Testis (tissue), 3 donors: ENCODE measurements around the gene PSIP1. TPM values are rescaled to one million over a fixed set of nuclear protein-coding genes. Genes with fewer than 3 reads are reported as not detected.

ENCODE experiments used
- DNase-seq: peaks from one replicate; pipeline ENCODE4 v3.0.0-alpha.2; 2019
- H3K27ac ChIP-seq, 2 donors: fragments of 200-600 bp; sonication (generic); one replicate each; pipeline ENCODE4 v1.5.1; 2019
- H3K27me3 ChIP-seq: fragments of 200-600 bp; sonication (generic); one replicate; pipeline ENCODE4 v1.5.1; 2019
- H3K36me3 ChIP-seq: fragments of 200-600 bp; sonication (generic); one replicate; pipeline ENCODE4 v1.5.1; 2017; ENCODE audit warnings: low read depth; ENCODE audit errors: missing control alignments
- H3K4me1 ChIP-seq: fragments of 200-600 bp; sonication (generic); one replicate; pipeline ENCODE4 v1.5.1; 2019
- H3K4me3 ChIP-seq, 2 donors: fragments of 200-600 bp; sonication (generic); one replicate each; pipeline ENCODE4 v1.5.1; 2017 to 2019
- H3K9me3 ChIP-seq: fragments of 200-600 bp; sonication (generic); one replicate; pipeline ENCODE4 v1.5.1; 2017
- POLR2A ChIP-seq: fragments of 450-650 bp; IDR thresholded peaks from one replicate; pipeline ENCODE4 v1.6.1; 2017; ENCODE audit warnings: antibody characterized with exemption, mild to moderate bottlenecking, moderate library complexity
- WGBS, 2 donors: methylation state at CpG; one replicate each; pipeline ENCODE4 v1.1.5; 2018; 5-methylcytosine and 5-hydroxymethylcytosine counted together
- intact Hi-C: fragments of 100-400 bp; cut with DNase I; formaldehyde crosslinking; loops from one replicate; pipeline ENCODE4 v1.15.1; 2023; ENCODE audit warnings: low total_unique reads
- polyA plus RNA-seq: library from polyadenylated mRNA; stranded (reverse); fragments of 350-450 nt; fragmentation: Illumina TruSeq; extraction: RNeasy Lipid Tissue Mini Kit (QIAGEN cat#74804); gene quantifications from one replicate; pipeline ENCODE4 v1.2.3, GENCODE V29; 2014; ENCODE audit warnings: low read depth, low replicate concordance; ENCODE audit not compliant: insufficient read depth
- total RNA-seq, 2 donors: library from RNA; depleted of rRNA; stranded (reverse); fragments of >200 nt; gene quantifications; one replicate each; pipeline ENCODE4 v1.2.3, GENCODE V29; 2016
- TF ChIP-seq, protein P1 (sequence below), 3 experiments: fragments of 450-650 bp in 2 of 3; fragments of 200-600 bp in 1 of 3; sonication (generic) in 1 of 3; IDR thresholded peaks; one replicate each; pipeline ENCODE4 v1.5.1; 2016 to 2019; ENCODE audit warnings: antibody characterized with exemption in 3 of 3, mild to moderate bottlenecking in 2 of 3, moderate library complexity in 1 of 3

PSIP1 gene
- total and polyA plus RNA-seq, 3 donors from 2014 or later, result 57.3 to 98.2 (median 93.4) TPM

DNA sequence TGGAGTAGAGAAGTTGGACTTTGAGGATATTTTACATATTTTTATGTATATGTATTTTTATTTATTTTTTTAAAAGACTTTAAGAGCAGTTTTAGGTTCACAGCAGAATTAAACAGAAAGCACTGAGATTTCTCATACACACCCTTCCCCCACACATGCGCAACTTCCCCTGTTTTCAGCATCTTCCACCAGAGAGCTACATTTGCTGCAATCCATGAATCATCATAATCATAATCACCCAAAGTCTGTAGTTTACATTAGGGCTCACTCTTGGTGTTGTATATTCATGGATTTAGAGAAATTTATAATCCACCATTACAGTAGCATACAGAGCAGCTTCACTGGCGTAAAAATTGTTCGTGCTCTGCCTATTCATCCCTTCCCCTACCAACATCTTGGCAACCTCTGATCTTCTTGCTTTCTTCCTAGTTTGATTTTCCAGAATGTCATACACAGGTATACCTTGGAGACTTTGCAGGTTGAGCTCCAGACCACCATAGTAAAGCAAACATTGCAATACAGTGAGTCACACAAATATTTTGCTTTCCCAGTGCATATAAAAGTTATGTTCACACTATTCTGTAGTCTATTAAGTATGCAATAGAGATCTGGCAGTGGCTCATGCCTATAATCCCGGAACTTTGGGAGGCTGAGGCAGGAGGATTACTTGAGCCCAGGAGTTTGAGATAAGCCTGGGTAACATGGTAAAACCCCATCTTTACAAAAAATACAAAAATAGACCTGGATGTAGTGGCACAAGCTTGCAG is 32.5 kb upstream of the PSIP1 start:
- TF ChIP-seq POLR2A, result no peak
- TF ChIP-seq, protein P1, sequence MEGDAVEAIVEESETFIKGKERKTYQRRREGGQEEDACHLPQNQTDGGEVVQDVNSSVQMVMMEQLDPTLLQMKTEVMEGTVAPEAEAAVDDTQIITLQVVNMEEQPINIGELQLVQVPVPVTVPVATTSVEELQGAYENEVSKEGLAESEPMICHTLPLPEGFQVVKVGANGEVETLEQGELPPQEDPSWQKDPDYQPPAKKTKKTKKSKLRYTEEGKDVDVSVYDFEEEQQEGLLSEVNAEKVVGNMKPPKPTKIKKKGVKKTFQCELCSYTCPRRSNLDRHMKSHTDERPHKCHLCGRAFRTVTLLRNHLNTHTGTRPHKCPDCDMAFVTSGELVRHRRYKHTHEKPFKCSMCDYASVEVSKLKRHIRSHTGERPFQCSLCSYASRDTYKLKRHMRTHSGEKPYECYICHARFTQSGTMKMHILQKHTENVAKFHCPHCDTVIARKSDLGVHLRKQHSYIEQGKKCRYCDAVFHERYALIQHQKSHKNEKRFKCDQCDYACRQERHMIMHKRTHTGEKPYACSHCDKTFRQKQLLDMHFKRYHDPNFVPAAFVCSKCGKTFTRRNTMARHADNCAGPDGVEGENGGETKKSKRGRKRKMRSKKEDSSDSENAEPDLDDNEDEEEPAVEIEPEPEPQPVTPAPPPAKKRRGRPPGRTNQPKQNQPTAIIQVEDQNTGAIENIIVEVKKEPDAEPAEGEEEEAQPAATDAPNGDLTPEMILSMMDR (IDR thresholded peaks at IDR 0.05), result no peak
- H3K36me3 ChIP-seq, result no peaks in the 10 kb centered on the region
- H3K4me3 ChIP-seq, result no peak overlapping the region
- DNase-seq, result no peak
- H3K27me3 ChIP-seq, result no peaks in the 10 kb centered on the region
- H3K4me1 ChIP-seq, result no peaks in the 10 kb centered on the region
- no peak overlapping the region for H3K27ac ChIP-seq
- 93 to 94% methylated on average over 4 of the region's 4 CpGs for WGBS, 2 donors
- no peaks in the 10 kb centered on the region for H3K9me3 ChIP-seq
- intact Hi-C loops, result no loop called here

DNA sequence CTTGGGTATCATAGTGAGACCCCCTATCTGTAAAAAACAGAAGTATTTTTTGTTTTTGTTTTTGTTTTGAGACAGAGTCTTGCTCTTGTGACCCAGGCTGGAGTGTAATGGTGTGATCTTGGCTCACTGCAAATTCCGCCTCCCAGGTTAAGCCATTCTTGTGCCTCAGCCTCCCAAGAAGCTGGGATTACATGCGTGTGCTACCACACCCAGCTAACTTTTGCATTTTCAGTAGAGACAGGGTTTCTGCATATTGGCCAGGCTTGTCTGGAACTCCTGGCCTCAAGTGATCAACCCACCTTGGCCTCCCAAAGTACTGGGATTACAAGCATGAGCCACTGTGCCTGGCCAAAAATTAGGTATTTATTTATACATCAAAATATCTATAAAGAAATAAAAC is 31.9 kb upstream of the PSIP1 start:
- intact Hi-C loops, result no loop called here
- H3K27me3 ChIP-seq, result no peaks in the 10 kb centered on the region
- no peaks in the 10 kb centered on the region for H3K36me3 ChIP-seq
- DNase-seq, result no peak
- H3K4me1 ChIP-seq, result no peaks in the 10 kb centered on the region
- no peaks in the 10 kb centered on the region for H3K9me3 ChIP-seq
- H3K27ac ChIP-seq, result no peak overlapping the region
- TF ChIP-seq, protein P1 (IDR thresholded peaks at IDR 0.05), result no peak
- no peak for TF ChIP-seq POLR2A
- 95% methylated on average over 2 of the region's 2 CpGs for WGBS, 2 donors
- H3K4me3 ChIP-seq, result no peak overlapping the region

DNA sequence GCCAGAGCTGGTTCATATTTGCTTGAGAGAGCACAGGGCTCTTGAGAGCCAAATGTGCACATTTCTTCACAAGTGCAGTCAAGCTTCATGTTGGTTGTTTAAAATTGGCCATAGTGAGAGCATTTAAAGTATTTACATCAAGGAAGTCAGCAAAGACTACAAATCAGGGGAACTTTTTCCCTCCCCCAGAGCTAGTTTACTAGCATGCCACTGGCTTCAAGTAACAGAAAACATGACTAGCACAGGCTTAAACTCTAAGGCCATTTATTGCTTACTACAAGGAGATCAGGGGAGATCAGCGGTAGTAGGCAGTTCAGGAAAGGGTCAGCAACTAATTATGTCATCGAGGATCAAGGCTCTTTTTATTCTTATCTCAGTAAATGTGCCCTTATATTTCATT is 31.1 kb upstream of the PSIP1 start:
- DNase-seq, result no peak
- H3K27ac ChIP-seq, result no peak overlapping the region
- H3K4me3 ChIP-seq, result no peak overlapping the region
- TF ChIP-seq POLR2A, result no peak
- TF ChIP-seq, protein P1 (IDR thresholded peaks at IDR 0.05), result no peak
- H3K36me3 ChIP-seq, result no peaks in the 10 kb centered on the region
- intact Hi-C loops, result no loop called here
- H3K27me3 ChIP-seq, result no peaks in the 10 kb centered on the region
- WGBS, 2 donors, result 47 to 56% methylated on average over 2 of the region's 2 CpGs
- H3K4me1 ChIP-seq, result no peaks in the 10 kb centered on the region
- no peaks in the 10 kb centered on the region for H3K9me3 ChIP-seq

GRCh38 chr9:15531380-15531779 is 20.6 kb upstream of the PSIP1 start:
- 32 to 55% methylated on average over 1 of the region's 1 CpG for WGBS, 2 donors
- Histone ChIP-seq H3K4me3 (no peak overlapping the region), H3K9me3 (no peaks in the 10 kb centered on the region), H3K4me1 (no peaks in the 10 kb centered on the region), H3K27me3 (no peaks in the 10 kb centered on the region), H3K36me3 (no peaks in the 10 kb centered on the region), H3K27ac (no peak overlapping the region)
- TF ChIP-seq, protein P1 (IDR thresholded peaks at IDR 0.05), result no peak
- TF ChIP-seq POLR2A, result no peak
- no peak for DNase-seq
- intact Hi-C loops, result no loop called here
